Measurements from ENCODE around the gene NODAL. TPM values are rescaled to one million over a fixed set of nuclear protein-coding genes. Genes with fewer than 3 reads are reported as not detected.

NODAL gene
- total RNA-seq, 1 experiment from 2014 or later: 57.0 TPM

DNA sequence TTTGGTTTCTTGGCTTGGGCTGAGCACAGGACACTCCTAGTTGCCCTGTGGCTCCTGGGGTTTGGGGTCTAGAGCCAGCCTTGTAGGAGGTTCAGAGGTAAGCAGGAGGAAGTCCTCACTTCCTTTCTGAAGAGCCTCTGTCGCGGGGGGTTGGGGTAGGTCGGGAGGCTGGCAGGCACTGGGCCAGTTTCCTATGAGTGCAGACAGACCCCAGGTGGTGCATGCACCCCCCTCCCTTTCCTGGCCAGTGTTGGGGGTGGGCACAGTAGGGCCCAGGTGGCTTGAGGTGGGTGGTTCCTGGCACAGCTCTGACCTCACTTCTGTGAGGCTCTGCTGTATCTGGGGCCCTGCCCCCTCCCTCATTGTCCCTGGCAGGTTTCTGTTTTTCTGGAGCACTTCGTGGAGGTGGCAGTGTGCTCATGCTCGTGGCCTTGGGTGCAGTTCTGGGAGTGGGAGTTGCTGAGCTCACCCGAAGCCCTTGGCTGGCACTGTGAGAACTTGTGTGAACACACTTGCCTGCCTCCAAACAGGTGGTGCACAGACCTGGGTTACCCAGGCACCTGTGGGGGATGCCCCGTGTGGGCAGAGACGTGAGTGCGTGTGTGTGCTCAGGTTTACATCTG is 38.9 kb upstream of the NODAL start:
- Mint-ChIP-seq H3K36me3 (peaks cover 3% of the 10 kb centered on the region), H3K27ac (peak overlapping the region; percentile 89), H3K9me3 (no peaks in the 10 kb centered on the region), H3K4me3 (peak overlapping the region; percentile 78), H3K27me3 (ENCODE audit: low read depth) (no peaks in the 10 kb centered on the region), H3K4me1 (peaks cover 45% of the 10 kb centered on the region)
- ChIA-PET CTCF (interaction anchor here (1.0 to 5.5 kb wide), 5 partner anchors 9 to 60 kb away, joined by 3 to 59 read pairs (median 4); no protein-coding TSS in a partner anchor), POLR2A (no interaction called here)
- ATAC-seq: no peak
- DNase-seq (ENCODE audit: low spot score): no peak
- no peak for TF ChIP-seq RORB (CRISPR knock-in tag; IDR thresholded peaks at IDR 0.05)
- TF ChIP-seq, protein P1, sequence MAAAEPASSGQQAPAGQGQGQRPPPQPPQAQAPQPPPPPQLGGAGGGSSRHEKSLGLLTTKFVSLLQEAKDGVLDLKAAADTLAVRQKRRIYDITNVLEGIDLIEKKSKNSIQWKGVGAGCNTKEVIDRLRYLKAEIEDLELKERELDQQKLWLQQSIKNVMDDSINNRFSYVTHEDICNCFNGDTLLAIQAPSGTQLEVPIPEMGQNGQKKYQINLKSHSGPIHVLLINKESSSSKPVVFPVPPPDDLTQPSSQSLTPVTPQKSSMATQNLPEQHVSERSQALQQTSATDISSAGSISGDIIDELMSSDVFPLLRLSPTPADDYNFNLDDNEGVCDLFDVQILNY (CRISPR knock-in tag; IDR thresholded peaks at IDR 0.05): no peak
- TF ChIP-seq, protein P2, sequence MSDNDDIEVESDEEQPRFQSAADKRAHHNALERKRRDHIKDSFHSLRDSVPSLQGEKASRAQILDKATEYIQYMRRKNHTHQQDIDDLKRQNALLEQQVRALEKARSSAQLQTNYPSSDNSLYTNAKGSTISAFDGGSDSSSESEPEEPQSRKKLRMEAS (CRISPR knock-in tag; IDR thresholded peaks at IDR 0.05): no peak
- TF ChIP-seq, protein P3, sequence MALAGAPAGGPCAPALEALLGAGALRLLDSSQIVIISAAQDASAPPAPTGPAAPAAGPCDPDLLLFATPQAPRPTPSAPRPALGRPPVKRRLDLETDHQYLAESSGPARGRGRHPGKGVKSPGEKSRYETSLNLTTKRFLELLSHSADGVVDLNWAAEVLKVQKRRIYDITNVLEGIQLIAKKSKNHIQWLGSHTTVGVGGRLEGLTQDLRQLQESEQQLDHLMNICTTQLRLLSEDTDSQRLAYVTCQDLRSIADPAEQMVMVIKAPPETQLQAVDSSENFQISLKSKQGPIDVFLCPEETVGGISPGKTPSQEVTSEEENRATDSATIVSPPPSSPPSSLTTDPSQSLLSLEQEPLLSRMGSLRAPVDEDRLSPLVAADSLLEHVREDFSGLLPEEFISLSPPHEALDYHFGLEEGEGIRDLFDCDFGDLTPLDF (CRISPR knock-in tag; IDR thresholded peaks at IDR 0.05): no peak

DNA sequence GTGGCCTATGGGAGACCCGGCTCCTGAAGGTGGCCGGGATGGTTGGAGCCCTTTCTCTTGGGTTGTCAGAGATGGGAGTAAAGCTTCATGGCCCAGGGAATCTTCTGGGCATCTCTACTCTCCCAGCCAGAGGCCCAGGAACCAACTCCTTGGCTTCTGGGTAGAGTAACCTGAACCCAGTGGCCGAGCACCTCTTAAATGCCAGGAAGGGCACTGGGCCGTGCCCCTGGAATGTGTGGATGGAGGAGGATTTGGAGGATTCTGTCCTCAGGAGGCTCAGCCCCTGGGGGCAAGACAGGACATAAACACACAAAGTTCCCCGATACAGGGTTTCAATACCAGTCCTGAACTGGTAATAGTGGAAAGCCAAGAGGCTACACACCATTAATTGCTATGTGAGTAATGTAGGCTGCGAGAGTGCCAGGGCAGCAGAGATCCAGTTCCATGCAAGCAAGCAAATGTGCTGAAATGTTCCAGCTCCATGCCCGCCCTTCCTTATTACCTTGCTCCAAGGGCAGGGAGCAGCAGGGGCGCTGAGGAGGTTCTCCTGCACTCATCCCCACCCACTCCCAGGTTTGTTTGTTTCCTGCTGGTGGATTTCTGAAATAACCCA is 38.3 kb upstream of the NODAL start:
- Mint-ChIP-seq H3K27ac (peak overlapping the region; percentile 89; the same call in 1 of the 2 replicates), H3K27me3 (ENCODE audit: low read depth) (peaks cover 2% of the 10 kb centered on the region; the same call in 1 of the 2 replicates)
- ATAC-seq: no peak

DNA sequence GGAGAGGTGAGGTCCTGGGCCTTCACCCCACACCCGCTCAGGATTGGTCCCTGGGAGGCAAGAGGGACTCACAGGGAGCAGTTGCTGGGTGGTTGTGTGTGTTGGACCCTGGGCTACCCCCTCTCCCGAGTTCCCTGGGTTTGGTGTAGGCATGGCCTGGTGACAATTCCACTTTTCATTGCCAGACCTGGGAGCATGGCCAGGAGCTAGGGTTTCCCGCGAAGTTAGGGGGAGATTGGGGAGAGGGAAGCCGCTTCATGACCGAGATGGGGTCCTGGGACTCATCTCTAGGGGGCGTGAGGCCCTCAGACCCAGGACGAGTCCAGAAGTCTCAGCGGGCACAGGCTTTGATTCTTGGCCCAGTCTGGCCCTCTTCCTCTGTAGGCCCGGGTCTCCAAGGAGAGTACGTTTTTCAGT is 37.7 kb upstream of the NODAL start:
- Mint-ChIP-seq H3K27ac (no peak overlapping the region), H3K36me3 (no peaks in the 10 kb centered on the region), H3K9me3 (no peaks in the 10 kb centered on the region), H3K4me3 (peak overlapping the region; percentile 78), H3K4me1 (peaks cover 45% of the 10 kb centered on the region), H3K27me3 (ENCODE audit: low read depth) (peaks cover 2% of the 10 kb centered on the region; the same call in 1 of the 2 replicates)
- DNase-seq (ENCODE audit: low spot score) (no peak), ATAC-seq (peak; percentile 7)
- POLR2A ChIA-PET: interaction anchor here (1.0 kb wide), 1 partner anchor 23 kb away, joined by 3 read pairs; no protein-coding TSS in a partner anchor
- CTCF ChIA-PET: interaction anchor here (0.6 to 5.5 kb wide), 15 partner anchors 13 to 287 kb away, joined by 3 to 59 read pairs (median 4); partner anchors contain the start of gene NODAL
- TF ChIP-seq, protein P4, sequence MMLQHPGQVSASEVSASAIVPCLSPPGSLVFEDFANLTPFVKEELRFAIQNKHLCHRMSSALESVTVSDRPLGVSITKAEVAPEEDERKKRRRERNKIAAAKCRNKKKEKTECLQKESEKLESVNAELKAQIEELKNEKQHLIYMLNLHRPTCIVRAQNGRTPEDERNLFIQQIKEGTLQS (CRISPR knock-in tag; conservative IDR thresholded peaks at IDR 0.05): no peak
- TF ChIP-seq SOX15 (CRISPR knock-in tag; IDR thresholded peaks at IDR 0.05) (no peak), ZNF423 (CRISPR knock-in tag; IDR thresholded peaks at IDR 0.05) (no peak), PRRX2 (CRISPR knock-in tag; IDR thresholded peaks at IDR 0.05) (no peak), ZNF416 (CRISPR knock-in tag; IDR thresholded peaks at IDR 0.05) (no peak), RORB (CRISPR knock-in tag; IDR thresholded peaks at IDR 0.05) (no peak), JUN (CRISPR knock-in tag; IDR thresholded peaks at IDR 0.05) (no peak), ZNF317 (CRISPR knock-in tag; IDR thresholded peaks at IDR 0.05; ENCODE audit: borderline replicate concordance, low read depth) (no peak)
- TF ChIP-seq, protein P5, sequence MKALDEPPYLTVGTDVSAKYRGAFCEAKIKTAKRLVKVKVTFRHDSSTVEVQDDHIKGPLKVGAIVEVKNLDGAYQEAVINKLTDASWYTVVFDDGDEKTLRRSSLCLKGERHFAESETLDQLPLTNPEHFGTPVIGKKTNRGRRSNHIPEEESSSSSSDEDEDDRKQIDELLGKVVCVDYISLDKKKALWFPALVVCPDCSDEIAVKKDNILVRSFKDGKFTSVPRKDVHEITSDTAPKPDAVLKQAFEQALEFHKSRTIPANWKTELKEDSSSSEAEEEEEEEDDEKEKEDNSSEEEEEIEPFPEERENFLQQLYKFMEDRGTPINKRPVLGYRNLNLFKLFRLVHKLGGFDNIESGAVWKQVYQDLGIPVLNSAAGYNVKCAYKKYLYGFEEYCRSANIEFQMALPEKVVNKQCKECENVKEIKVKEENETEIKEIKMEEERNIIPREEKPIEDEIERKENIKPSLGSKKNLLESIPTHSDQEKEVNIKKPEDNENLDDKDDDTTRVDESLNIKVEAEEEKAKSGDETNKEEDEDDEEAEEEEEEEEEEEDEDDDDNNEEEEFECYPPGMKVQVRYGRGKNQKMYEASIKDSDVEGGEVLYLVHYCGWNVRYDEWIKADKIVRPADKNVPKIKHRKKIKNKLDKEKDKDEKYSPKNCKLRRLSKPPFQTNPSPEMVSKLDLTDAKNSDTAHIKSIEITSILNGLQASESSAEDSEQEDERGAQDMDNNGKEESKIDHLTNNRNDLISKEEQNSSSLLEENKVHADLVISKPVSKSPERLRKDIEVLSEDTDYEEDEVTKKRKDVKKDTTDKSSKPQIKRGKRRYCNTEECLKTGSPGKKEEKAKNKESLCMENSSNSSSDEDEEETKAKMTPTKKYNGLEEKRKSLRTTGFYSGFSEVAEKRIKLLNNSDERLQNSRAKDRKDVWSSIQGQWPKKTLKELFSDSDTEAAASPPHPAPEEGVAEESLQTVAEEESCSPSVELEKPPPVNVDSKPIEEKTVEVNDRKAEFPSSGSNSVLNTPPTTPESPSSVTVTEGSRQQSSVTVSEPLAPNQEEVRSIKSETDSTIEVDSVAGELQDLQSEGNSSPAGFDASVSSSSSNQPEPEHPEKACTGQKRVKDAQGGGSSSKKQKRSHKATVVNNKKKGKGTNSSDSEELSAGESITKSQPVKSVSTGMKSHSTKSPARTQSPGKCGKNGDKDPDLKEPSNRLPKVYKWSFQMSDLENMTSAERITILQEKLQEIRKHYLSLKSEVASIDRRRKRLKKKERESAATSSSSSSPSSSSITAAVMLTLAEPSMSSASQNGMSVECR (CRISPR knock-in tag; IDR thresholded peaks at IDR 0.05; ENCODE audit: borderline replicate concordance): no peak

More for the DNA sequence above, 38.3 kb upstream of the NODAL start:
- Mint-ChIP-seq H3K4me1 (peaks cover 45% of the 10 kb centered on the region), H3K9me3 (no peaks in the 10 kb centered on the region), H3K36me3 (no peaks in the 10 kb centered on the region), H3K4me3 (peak overlapping the region; percentile 78)
- CTCF ChIA-PET: interaction anchor here (0.6 to 5.5 kb wide), 10 partner anchors 10 to 309 kb away, joined by 3 to 59 read pairs (median 4); partner anchors contain the start of genes NODAL and SAR1A
- POLR2A ChIA-PET: interaction anchor here (1.0 kb wide), 1 partner anchor 24 kb away, joined by 3 read pairs; no protein-coding TSS in a partner anchor
- DNase-seq (ENCODE audit: low spot score): no peak
- TF ChIP-seq, protein P6, sequence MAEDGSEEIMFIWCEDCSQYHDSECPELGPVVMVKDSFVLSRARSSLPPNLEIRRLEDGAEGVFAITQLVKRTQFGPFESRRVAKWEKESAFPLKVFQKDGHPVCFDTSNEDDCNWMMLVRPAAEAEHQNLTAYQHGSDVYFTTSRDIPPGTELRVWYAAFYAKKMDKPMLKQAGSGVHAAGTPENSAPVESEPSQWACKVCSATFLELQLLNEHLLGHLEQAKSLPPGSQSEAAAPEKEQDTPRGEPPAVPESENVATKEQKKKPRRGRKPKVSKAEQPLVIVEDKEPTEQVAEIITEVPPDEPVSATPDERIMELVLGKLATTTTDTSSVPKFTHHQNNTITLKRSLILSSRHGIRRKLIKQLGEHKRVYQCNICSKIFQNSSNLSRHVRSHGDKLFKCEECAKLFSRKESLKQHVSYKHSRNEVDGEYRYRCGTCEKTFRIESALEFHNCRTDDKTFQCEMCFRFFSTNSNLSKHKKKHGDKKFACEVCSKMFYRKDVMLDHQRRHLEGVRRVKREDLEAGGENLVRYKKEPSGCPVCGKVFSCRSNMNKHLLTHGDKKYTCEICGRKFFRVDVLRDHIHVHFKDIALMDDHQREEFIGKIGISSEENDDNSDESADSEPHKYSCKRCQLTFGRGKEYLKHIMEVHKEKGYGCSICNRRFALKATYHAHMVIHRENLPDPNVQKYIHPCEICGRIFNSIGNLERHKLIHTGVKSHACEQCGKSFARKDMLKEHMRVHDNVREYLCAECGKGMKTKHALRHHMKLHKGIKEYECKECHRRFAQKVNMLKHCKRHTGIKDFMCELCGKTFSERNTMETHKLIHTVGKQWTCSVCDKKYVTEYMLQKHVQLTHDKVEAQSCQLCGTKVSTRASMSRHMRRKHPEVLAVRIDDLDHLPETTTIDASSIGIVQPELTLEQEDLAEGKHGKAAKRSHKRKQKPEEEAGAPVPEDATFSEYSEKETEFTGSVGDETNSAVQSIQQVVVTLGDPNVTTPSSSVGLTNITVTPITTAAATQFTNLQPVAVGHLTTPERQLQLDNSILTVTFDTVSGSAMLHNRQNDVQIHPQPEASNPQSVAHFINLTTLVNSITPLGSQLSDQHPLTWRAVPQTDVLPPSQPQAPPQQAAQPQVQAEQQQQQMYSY (CRISPR knock-in tag; IDR thresholded peaks at IDR 0.05): peak; percentile 58; the same call in 1 of the 2 replicates
- TF ChIP-seq FOXJ3 (CRISPR knock-in tag; IDR thresholded peaks at IDR 0.05; ENCODE audit: borderline replicate concordance) (no peak), IRF2 (CRISPR knock-in tag; IDR thresholded peaks at IDR 0.05; ENCODE audit: borderline replicate concordance, low read depth) (no peak)
- TF ChIP-seq, protein P7, sequence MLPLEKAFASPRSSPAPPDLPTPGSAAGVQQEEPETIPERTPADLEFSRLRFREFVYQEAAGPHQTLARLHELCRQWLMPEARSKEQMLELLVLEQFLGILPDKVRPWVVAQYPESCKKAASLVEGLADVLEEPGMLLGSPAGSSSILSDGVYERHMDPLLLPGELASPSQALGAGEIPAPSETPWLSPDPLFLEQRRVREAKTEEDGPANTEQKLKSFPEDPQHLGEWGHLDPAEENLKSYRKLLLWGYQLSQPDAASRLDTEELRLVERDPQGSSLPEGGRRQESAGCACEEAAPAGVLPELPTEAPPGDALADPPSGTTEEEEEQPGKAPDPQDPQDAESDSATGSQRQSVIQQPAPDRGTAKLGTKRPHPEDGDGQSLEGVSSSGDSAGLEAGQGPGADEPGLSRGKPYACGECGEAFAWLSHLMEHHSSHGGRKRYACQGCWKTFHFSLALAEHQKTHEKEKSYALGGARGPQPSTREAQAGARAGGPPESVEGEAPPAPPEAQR (CRISPR knock-in tag; IDR thresholded peaks at IDR 0.05): no peak

Measured in WTC11 (cell line).